ENCODE measurements around the gene KRTAP10-7. TPM values are rescaled to one million over a fixed set of nuclear protein-coding genes. Genes with fewer than 3 reads are reported as not detected.

The KRTAP10-7 gene
- total RNA-seq, 1 donor from 2014 or later: not detected

Other genes starting within 250 kb of the KRTAP10-7 start
- 10.0 TPM for gene TRPM2, start 247.0 kb upstream of the KRTAP10-7 start, total RNA-seq
- gene LRRC3, start 145.1 kb upstream of the KRTAP10-7 start, total RNA-seq: 3.8 TPM
- not detected for gene KRTAP10-1, start 60.4 kb upstream of the KRTAP10-7 start, total RNA-seq
- not detected for gene KRTAP10-2, start 49.1 kb upstream of the KRTAP10-7 start, total RNA-seq
- gene KRTAP10-3, start 41.8 kb upstream of the KRTAP10-7 start, total RNA-seq: not detected
- gene KRTAP10-4, start 26.9 kb upstream of the KRTAP10-7 start, total RNA-seq: not detected
- not detected for gene KRTAP10-5, start 20.0 kb upstream of the KRTAP10-7 start, total RNA-seq
- not detected for gene KRTAP10-6, start 8.1 kb upstream of the KRTAP10-7 start, total RNA-seq
- gene KRTAP10-8, start 11.5 kb downstream of the KRTAP10-7 start, total RNA-seq: not detected
- gene KRTAP10-9, start 26.5 kb downstream of the KRTAP10-7 start, total RNA-seq: not detected
- not detected for gene KRTAP10-10, start 36.8 kb downstream of the KRTAP10-7 start, total RNA-seq
- gene KRTAP10-11, start 45.8 kb downstream of the KRTAP10-7 start, total RNA-seq: not detected
- not detected for gene KRTAP12-4, start 54.1 kb downstream of the KRTAP10-7 start, total RNA-seq
- gene KRTAP12-3, start 57.3 kb downstream of the KRTAP10-7 start, total RNA-seq: not detected
- gene KRTAP12-2, start 66.3 kb downstream of the KRTAP10-7 start, total RNA-seq: not detected
- not detected for gene KRTAP12-1, start 81.6 kb downstream of the KRTAP10-7 start, total RNA-seq
- not detected for gene KRTAP10-12, start 96.6 kb downstream of the KRTAP10-7 start, total RNA-seq
- gene TSPEAR, start 111.0 kb downstream of the KRTAP10-7 start, total RNA-seq: 0.10 TPM
- 126 TPM for gene UBE2G2, start 201.2 kb downstream of the KRTAP10-7 start, total RNA-seq
- 73.4 TPM for gene SUMO3, start 217.5 kb downstream of the KRTAP10-7 start, total RNA-seq

Data from ureter (tissue), 1 donor.